ENCODE data around the gene PDF. TPM values are rescaled to one million over a fixed set of nuclear protein-coding genes. Genes with fewer than 3 reads are reported as not detected.
A peak's percentile ranks its signal among the peaks of the same experiment; 100 is the strongest.

Gene PDF
- total and polyA plus RNA-seq, 2 of the 13 experiments (the other 11 are each of a cell fraction or from before 2014, with no cell fraction given), result 12.4 to 48.8 TPM

DNA sequence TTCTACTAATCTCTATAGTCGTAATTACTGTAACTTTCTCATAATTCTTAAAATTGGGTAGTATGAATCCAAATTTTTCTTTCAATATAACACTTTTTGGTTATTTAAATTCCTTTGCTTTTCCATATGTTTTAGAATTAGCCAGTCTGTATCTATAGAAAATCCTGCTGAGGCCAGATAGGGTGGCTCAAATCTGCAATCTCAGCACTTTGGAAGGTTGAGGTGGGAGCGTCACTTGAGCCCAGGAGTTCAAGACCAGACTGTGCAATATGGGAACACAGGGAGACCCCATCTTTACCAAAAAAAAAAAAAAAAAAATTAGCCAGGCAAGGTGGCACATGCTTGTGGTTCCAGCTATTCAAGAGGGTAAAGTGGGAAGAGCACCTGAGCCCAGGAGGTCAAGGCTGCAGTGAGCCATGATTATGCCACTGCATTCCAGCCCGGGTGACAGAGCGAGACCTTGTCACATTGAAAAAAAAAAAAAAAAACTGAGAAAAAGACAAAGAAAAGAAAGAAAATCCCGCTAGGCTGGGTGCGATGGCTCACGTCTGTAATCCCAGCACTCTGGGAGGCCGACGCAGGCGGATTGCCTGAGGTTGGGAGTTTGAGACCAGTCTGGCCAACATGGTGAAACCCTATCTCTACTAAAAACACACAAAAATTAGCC, 46.1 kb upstream of the PDF start (continued):
- TF ChIP-seq, protein P1, sequence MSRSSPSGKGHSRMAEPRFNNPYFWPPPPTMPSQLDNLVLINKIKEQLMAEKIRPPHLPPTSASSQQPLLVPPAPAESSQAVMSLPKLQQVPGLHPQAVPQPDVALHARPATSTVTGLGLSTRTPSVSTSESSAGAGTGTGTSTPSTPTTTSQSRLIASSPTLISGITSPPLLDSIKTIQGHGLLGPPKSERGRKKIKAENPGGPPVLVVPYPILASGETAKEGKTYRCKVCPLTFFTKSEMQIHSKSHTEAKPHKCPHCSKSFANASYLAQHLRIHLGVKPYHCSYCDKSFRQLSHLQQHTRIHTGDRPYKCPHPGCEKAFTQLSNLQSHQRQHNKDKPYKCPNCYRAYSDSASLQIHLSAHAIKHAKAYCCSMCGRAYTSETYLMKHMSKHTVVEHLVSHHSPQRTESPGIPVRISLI (CRISPR knock-in tag; IDR thresholded peaks at IDR 0.05; ENCODE audit: borderline replicate concordance), result peak; percentile 94
- TF ChIP-seq ZNF468 (CRISPR knock-in tag; IDR thresholded peaks at IDR 0.05) (no peak), DNMT1 (CRISPR knock-in tag; IDR thresholded peaks at IDR 0.05) (no peak), ZNF253 (CRISPR knock-in tag; IDR thresholded peaks at IDR 0.05; ENCODE audit: borderline replicate concordance) (no peak), ZNF782 (CRISPR knock-in tag; IDR thresholded peaks at IDR 0.05; ENCODE audit: borderline replicate concordance) (no peak), POGZ (CRISPR knock-in tag; IDR thresholded peaks at IDR 0.05) (peak; percentile 45; the same call in 1 of the 2 replicates), HNF4A (CRISPR knock-in tag; IDR thresholded peaks at IDR 0.05) (peak; percentile 45), HOXA3 (CRISPR knock-in tag; IDR thresholded peaks at IDR 0.05) (peak; percentile 53; the same call in 1 of the 2 replicates), TCF12 (IDR thresholded peaks at IDR 0.05) (no peak), TCF12 (CRISPR knock-in tag; IDR thresholded peaks at IDR 0.05) (peak; percentile 37; the same call in 1 of the 2 replicates), HIVEP1 (CRISPR knock-in tag; IDR thresholded peaks at IDR 0.05) (no peak), ZBTB38 (CRISPR knock-in tag; IDR thresholded peaks at IDR 0.05) (peak; percentile 76; the same call in 1 of the 2 replicates), SMAD3 (CRISPR knock-in tag; IDR thresholded peaks at IDR 0.05) (no peak), MBNL3 (CRISPR knock-in tag; conservative IDR thresholded peaks at IDR 0.05) (no peak)
- TF ChIP-seq, protein P2, sequence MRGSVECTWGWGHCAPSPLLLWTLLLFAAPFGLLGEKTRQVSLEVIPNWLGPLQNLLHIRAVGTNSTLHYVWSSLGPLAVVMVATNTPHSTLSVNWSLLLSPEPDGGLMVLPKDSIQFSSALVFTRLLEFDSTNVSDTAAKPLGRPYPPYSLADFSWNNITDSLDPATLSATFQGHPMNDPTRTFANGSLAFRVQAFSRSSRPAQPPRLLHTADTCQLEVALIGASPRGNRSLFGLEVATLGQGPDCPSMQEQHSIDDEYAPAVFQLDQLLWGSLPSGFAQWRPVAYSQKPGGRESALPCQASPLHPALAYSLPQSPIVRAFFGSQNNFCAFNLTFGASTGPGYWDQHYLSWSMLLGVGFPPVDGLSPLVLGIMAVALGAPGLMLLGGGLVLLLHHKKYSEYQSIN (CRISPR knock-in tag; IDR thresholded peaks at IDR 0.05; ENCODE audit: borderline replicate concordance), result no peak
- TF ChIP-seq, protein P3, sequence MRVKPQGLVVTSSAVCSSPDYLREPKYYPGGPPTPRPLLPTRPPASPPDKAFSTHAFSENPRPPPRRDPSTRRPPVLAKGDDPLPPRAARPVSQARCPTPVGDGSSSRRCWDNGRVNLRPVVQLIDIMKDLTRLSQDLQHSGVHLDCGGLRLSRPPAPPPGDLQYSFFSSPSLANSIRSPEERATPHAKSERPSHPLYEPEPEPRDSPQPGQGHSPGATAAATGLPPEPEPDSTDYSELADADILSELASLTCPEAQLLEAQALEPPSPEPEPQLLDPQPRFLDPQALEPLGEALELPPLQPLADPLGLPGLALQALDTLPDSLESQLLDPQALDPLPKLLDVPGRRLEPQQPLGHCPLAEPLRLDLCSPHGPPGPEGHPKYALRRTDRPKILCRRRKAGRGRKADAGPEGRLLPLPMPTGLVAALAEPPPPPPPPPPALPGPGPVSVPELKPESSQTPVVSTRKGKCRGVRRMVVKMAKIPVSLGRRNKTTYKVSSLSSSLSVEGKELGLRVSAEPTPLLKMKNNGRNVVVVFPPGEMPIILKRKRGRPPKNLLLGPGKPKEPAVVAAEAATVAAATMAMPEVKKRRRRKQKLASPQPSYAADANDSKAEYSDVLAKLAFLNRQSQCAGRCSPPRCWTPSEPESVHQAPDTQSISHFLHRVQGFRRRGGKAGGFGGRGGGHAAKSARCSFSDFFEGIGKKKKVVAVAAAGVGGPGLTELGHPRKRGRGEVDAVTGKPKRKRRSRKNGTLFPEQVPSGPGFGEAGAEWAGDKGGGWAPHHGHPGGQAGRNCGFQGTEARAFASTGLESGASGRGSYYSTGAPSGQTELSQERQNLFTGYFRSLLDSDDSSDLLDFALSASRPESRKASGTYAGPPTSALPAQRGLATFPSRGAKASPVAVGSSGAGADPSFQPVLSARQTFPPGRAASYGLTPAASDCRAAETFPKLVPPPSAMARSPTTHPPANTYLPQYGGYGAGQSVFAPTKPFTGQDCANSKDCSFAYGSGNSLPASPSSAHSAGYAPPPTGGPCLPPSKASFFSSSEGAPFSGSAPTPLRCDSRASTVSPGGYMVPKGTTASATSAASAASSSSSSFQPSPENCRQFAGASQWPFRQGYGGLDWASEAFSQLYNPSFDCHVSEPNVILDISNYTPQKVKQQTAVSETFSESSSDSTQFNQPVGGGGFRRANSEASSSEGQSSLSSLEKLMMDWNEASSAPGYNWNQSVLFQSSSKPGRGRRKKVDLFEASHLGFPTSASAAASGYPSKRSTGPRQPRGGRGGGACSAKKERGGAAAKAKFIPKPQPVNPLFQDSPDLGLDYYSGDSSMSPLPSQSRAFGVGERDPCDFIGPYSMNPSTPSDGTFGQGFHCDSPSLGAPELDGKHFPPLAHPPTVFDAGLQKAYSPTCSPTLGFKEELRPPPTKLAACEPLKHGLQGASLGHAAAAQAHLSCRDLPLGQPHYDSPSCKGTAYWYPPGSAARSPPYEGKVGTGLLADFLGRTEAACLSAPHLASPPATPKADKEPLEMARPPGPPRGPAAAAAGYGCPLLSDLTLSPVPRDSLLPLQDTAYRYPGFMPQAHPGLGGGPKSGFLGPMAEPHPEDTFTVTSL (CRISPR knock-in tag; IDR thresholded peaks at IDR 0.05; ENCODE audit: borderline replicate concordance), result peak; percentile 38; the same call in 1 of the 2 replicates
- TF ChIP-seq, protein P4, sequence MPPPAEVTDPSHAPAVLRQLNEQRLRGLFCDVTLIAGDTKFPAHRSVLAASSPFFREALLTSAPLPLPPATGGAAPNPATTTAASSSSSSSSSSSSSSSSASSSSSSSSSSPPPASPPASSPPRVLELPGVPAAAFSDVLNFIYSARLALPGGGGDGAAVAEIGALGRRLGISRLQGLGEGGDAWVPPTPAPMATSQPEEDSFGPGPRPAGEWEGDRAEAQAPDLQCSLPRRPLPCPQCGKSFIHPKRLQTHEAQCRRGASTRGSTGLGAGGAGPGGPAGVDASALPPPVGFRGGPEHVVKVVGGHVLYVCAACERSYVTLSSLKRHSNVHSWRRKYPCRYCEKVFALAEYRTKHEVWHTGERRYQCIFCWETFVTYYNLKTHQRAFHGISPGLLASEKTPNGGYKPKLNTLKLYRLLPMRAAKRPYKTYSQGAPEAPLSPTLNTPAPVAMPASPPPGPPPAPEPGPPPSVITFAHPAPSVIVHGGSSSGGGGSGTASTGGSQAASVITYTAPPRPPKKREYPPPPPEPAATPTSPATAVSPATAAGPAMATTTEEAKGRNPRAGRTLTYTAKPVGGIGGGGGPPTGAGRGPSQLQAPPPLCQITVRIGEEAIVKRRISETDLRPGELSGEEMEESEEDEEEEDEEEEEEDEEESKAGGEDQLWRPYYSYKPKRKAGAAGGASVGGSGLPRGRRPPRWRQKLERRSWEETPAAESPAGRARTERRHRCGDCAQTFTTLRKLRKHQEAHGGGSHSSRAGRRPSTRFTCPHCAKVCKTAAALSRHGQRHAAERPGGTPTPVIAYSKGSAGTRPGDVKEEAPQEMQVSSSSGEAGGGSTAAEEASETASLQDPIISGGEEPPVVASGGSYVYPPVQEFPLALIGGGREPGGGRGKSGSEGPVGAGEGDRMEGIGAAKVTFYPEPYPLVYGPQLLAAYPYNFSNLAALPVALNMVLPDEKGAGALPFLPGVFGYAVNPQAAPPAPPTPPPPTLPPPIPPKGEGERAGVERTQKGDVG (CRISPR knock-in tag; IDR thresholded peaks at IDR 0.05; ENCODE audit: borderline replicate concordance), result peak; percentile 87; the same call in 1 of the 2 replicates
